Activated CD8-positive, alpha-beta memory T cell treated with anti-CD3 and anti-CD28 coated beads, Interleukin-2, amount 10 ng/mL, durations not matched to agents 7 days and 5 days (primary cell): Measurements from ENCODE around the gene PDYN. TPM values are rescaled to one million over a fixed set of nuclear protein-coding genes. Genes with fewer than 3 reads are reported as not detected.

Source experiments
- ATAC-seq: fragments of 150-1000 bp; cut with Tn5 transposase; one replicate; pipeline ENCODE4 v1.10.0; 2021; ENCODE audit warnings: moderate library complexity
- CTCF ChIA-PET: fragments of 350-600 bp; sonication (Branson Sonifier 250); formaldehyde crosslinking; loops from one replicate; lab custom pipeline; 2021; ENCODE audit warnings: antibody characterized with exemption; lab: Charles Lee
- DNase-seq: peaks from one replicate; pipeline ENCODE4 v3.0.0-alpha.2; 2020
- H3K27ac Mint-ChIP-seq: one replicate; pipeline ENCODE4 v1.8.0; 2021; ENCODE audit warnings: mild to moderate bottlenecking, mixed read lengths
- H3K27me3 Mint-ChIP-seq: one replicate; pipeline ENCODE4 v1.8.0; 2021; ENCODE audit warnings: mixed read lengths
- H3K36me3 Mint-ChIP-seq: one replicate; pipeline ENCODE4 v1.8.0; 2021; ENCODE audit warnings: mild to moderate bottlenecking, mixed read lengths
- H3K4me1 Mint-ChIP-seq: one replicate; pipeline ENCODE4 v1.8.0; 2021; ENCODE audit warnings: mixed read lengths
- H3K4me3 Mint-ChIP-seq: one replicate; pipeline ENCODE4 v1.8.0; 2021; ENCODE audit warnings: mild to moderate bottlenecking, moderate library complexity, mixed read lengths
- H3K9me3 Mint-ChIP-seq: one replicate; pipeline ENCODE4 v1.8.0; 2022; ENCODE audit warnings: low read depth, mixed read lengths
- total RNA-seq, 2 experiments: library from RNA; stranded (reverse); gene quantifications; one replicate each; pipeline ENCODE4 v1.2.3, GENCODE V29; 2021

Gene PDYN
- total RNA-seq, 2 experiments from 2014 or later = not detected

DNA sequence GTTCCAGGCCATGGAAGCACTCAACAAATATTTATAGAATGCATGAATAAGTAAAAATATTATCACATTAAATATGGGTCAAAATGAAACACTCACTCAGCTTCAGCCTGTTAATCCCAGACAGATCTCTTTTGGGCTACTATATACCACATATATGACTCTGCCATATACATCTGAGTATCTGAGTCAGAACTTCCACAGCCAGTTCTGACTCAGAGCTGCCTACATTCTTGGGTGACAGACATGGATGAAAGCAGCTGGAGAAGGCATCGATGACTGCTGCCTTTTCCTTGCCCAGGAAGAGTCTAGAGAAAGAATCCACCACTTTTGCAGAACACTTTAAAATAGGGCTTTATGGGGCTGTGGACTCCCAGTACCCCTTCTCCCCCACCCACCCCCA, 11.5 kb upstream of the PDYN start:
- no peak overlapping the region for H3K27ac Mint-ChIP-seq
- DNase-seq = no peak
- no peak overlapping the region for H3K4me3 Mint-ChIP-seq
- no peaks in the 10 kb centered on the region for H3K9me3 Mint-ChIP-seq
- CTCF ChIA-PET = interaction anchor here (1.5 to 5.1 kb wide), 2 partner anchors 33 to 168 kb away, joined by 6 to 62 read pairs; no protein-coding TSS in a partner anchor
- H3K36me3 Mint-ChIP-seq = no peaks in the 10 kb centered on the region
- peaks cover 3% of the 10 kb centered on the region for H3K27me3 Mint-ChIP-seq
- no peaks in the 10 kb centered on the region for H3K4me1 Mint-ChIP-seq
- no peak for ATAC-seq

DNA sequence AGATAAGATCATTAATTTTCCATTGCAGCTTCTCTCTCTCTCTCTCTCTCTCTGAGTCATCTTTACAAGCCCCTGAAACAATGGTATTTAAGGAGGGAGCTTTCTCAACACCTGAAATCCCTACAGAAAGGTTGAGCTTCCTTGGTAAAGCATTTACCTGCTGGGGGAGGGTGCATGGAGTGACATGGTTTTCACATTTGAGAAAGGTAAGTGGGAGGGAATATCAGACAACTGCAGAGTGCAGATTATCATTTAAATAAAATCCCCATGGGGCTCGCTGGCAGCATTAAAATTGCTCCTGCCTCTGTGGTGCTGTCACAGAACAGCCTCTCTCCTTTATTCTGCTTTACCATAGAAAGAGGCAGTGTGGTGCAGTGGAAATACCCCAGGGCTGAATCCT, 10.3 kb upstream of the PDYN start:
- no peak for DNase-seq
- H3K27me3 Mint-ChIP-seq = no peaks in the 10 kb centered on the region
- no peaks in the 10 kb centered on the region for H3K4me1 Mint-ChIP-seq
- CTCF ChIA-PET = no interaction called here
- H3K27ac Mint-ChIP-seq = no peak overlapping the region
- no peaks in the 10 kb centered on the region for H3K36me3 Mint-ChIP-seq
- H3K4me3 Mint-ChIP-seq = no peak overlapping the region
- no peaks in the 10 kb centered on the region for H3K9me3 Mint-ChIP-seq
- ATAC-seq = no peak

DNA sequence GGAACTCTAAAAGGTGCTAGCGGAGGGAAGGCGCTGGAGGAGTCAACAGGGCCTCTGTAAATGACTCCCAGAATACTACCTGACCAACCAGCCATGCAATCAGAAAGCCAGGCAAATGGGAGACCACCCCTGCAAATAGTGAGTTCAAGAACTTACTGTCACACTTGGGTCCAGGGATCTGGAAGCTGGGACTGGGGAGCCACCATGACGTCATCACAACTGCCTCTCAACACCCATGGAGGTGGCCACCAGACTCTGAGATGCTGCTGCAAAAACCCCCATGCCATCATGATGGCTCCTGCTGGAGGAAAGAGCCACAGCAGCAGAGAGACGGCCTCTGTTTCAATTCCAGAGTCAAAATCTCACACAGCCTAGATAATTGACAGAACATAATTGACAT, 8.5 kb upstream of the PDYN start:
- Mint-ChIP-seq H3K36me3 (no peaks in the 10 kb centered on the region), H3K9me3 (no peaks in the 10 kb centered on the region), H3K4me1 (no peaks in the 10 kb centered on the region), H3K4me3 (no peak overlapping the region), H3K27me3 (peaks cover 4% of the 10 kb centered on the region), H3K27ac (no peak overlapping the region)
- ATAC-seq (no peak), DNase-seq (no peak)
- CTCF ChIA-PET = no interaction called here

DNA sequence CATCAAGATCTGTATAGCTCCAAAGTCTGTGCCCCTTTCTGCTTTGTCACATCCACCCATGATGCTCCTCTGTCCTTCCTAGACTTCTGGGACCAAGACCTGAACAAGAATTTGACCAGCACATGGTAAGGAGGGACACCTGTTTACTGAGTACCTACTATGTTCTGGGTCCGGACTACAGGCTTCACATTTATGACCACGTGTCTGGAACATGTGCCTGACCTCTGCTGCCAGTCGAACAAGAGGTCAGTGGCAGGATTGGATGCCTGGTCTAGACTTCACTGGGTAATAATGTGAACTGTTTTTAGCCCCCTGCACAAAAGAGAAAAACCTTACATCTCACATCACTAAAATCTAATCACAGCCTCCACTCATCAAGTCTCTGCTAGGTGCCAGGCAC, 7.3 kb upstream of the PDYN start:
- DNase-seq = no peak

DNA sequence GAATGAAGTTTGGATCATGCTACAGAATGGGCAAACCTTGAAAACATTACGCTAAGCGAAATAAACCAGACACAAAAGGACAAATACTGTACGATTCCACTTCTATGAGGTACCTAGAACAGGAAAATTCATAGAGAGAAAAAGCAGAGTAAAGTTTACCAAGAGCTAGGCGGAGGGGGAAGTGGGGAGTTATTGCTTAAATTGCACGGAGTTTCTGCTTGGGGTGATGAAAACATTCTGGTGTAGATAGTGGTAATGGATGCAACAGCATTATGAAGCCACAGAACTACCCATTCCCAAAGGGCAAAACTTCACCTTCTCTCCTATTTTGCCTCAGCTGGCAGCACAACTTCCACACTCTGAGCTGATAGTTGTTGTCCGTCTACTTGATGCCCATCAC, 6.4 kb upstream of the PDYN start:
- ATAC-seq (no peak), DNase-seq (no peak)
- CTCF ChIA-PET = interaction anchor here (1.2 to 1.5 kb wide), 2 partner anchors 31 to 172 kb away, joined by 3 read pairs; no protein-coding TSS in a partner anchor
- Mint-ChIP-seq H3K9me3 (no peaks in the 10 kb centered on the region), H3K27me3 (peaks cover 8% of the 10 kb centered on the region), H3K4me1 (no peaks in the 10 kb centered on the region), H3K4me3 (no peak overlapping the region), H3K36me3 (no peaks in the 10 kb centered on the region), H3K27ac (no peak overlapping the region)

More for the DNA sequence above, 7.3 kb upstream of the PDYN start:
- no peak for ATAC-seq
- H3K4me1 Mint-ChIP-seq = no peaks in the 10 kb centered on the region
- no peaks in the 10 kb centered on the region for H3K9me3 Mint-ChIP-seq
- H3K4me3 Mint-ChIP-seq = no peak overlapping the region
- no peak overlapping the region for H3K27ac Mint-ChIP-seq
- H3K36me3 Mint-ChIP-seq = no peaks in the 10 kb centered on the region
- CTCF ChIA-PET = interaction anchor here (1.5 kb wide), 1 partner anchor 171 kb away, joined by 3 read pairs; no protein-coding TSS in a partner anchor
- peaks cover 8% of the 10 kb centered on the region for H3K27me3 Mint-ChIP-seq

DNA sequence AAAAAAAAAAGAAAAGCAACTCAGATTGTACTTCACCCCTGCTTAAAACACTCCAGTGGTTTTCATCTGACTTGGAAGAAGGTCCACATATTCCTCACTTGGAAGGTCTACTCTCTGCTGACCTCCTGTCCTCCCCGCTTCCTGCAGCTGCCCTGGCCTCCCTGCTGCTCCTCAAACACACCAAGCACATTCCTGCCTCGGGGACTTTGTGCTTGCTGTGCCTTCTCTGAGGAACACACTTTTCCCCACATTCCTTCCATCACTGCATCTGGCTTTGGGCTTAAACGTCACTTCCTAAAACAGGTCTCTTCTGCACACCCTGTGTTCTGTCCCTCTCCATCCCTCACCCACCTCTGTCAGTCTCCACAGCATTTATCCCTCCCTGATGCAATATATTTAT, 4.9 kb upstream of the PDYN start:
- ATAC-seq (no peak), DNase-seq (no peak)
- no peaks in the 10 kb centered on the region for H3K9me3 Mint-ChIP-seq
- no peak overlapping the region for H3K27ac Mint-ChIP-seq
- H3K36me3 Mint-ChIP-seq = no peaks in the 10 kb centered on the region
- H3K4me3 Mint-ChIP-seq = no peak overlapping the region
- CTCF ChIA-PET = no interaction called here
- peaks cover 17% of the 10 kb centered on the region for H3K27me3 Mint-ChIP-seq
- H3K4me1 Mint-ChIP-seq = no peaks in the 10 kb centered on the region

DNA sequence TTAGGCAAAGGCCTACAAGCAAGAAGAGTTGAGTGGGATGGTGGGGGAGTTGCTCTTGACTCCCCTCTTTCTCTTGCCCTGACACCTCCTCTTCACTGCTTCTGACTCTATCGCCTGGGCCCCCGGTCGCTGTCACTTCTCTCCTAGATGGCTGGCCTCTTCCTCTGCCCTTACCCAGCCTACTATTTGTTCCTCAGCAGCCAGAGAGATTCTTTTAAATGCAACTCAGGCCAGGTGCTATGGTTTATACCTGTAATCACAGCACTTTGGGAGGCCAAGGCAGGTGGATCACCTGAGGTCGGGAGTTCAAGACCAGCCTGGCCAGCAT, 4.3 kb upstream of the PDYN start:
- Mint-ChIP-seq H3K36me3 (no peaks in the 10 kb centered on the region), H3K27ac (no peak overlapping the region), H3K27me3 (peaks cover 21% of the 10 kb centered on the region), H3K4me1 (no peaks in the 10 kb centered on the region), H3K4me3 (no peak overlapping the region), H3K9me3 (no peaks in the 10 kb centered on the region)
- CTCF ChIA-PET = no interaction called here
- ATAC-seq (no peak), DNase-seq (no peak)

DNA sequence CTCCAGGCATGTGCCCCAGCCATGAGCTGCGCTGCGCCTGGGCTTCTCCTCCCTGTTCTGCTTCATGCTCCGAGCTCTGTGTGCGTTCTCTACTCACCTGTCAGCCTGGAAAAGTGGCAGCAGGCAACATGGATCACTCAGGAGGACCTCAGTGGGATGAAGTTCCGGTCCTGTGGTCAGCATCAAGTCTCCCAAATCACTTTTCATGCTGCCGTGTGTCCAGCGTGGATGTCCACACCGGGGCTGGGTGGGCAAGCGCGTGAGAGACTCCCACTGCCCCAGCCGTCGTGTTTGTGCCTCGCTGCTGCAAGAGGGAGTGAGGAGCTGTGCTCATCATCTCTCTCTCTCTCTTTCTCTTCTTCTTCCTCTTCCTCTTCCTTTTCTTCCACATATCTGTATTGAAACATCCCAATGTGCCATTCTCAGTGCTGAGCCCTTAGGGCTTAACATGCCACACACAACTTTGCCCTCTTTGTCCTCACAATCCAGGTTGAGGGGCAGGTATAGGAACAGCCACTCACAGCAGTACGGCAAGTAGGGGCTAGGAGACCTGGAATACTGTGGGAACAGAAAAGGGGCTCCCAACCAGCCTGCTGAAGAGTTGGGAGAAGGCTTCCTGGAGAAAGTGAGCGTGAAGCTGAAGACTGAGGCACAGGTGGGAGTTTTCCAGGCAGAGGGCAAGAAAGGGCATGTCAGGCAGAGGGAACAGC, 3.8 kb upstream of the PDYN start:
- Mint-ChIP-seq H3K27me3 (peaks cover 25% of the 10 kb centered on the region), H3K4me3 (no peak overlapping the region), H3K9me3 (no peaks in the 10 kb centered on the region), H3K27ac (no peak overlapping the region), H3K36me3 (no peaks in the 10 kb centered on the region), H3K4me1 (no peaks in the 10 kb centered on the region)
- ATAC-seq (no peak), DNase-seq (no peak)
- CTCF ChIA-PET = no interaction called here

DNA sequence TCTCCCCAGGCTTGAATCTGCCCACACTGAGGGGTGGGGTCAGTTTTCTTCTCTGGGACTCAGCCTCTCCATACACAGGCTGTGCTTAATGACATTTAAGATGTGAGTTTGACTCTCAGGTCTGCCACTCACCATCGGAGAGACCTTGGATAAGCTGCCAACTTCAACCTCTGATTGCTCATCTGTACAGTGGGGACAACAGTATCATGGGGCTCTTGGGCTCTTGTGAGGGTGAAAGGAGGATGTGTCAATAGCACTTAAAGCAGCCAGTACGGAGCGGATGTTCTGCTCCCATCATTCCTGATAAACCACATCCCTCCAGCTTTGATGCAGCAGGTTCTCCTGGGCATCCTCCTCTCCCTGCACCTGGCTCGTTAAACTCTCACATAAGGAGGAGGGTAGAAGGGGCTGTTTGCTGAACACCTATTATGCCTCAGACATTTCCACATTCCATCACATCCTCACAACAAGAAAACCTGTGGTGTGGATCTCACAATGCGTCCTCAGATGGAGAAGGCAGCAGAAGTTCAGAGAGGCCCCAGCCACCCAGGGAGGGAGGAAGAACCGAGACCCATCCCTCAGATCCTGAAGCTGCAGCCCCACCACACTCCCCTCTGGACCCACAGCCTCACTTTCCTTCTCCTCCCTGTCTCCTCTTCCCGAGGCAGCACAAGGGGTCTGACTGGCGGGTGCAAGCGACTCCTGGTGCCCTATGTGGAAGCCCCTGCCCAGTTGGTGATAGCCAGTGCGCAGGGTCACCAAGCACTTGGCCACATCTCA, 1.9 kb upstream of the PDYN start:
- H3K36me3 Mint-ChIP-seq = no peaks in the 10 kb centered on the region
- DNase-seq (no peak), ATAC-seq (no peak)
- H3K4me3 Mint-ChIP-seq = no peak overlapping the region
- CTCF ChIA-PET = no interaction called here
- H3K27ac Mint-ChIP-seq = no peak overlapping the region
- H3K4me1 Mint-ChIP-seq = no peaks in the 10 kb centered on the region
- H3K9me3 Mint-ChIP-seq = no peaks in the 10 kb centered on the region
- H3K27me3 Mint-ChIP-seq = peaks cover 36% of the 10 kb centered on the region

DNA sequence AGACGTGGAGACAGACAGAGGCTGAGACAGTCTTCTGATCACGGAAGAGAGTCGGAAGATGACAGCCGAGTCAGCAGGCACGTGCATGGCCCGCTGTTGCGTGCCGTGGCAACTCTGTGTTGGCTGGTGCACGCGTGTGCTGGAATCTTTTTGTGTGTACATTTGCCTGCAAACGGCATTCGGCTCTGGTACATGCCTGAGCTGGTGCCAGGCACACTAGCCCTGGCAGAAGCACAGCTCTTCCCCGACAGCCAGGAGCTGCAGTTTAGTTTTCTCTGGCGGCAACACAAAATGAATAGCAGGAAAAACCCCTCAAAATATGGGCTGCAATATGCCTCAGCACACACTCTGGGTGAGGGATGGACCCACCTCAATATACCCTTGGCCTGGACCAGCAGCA, 769 bp upstream of the PDYN start:
- peaks cover 36% of the 10 kb centered on the region for H3K27me3 Mint-ChIP-seq
- DNase-seq = no peak
- ATAC-seq = no peak
- H3K36me3 Mint-ChIP-seq = no peaks in the 10 kb centered on the region
- H3K9me3 Mint-ChIP-seq = no peaks in the 10 kb centered on the region
- CTCF ChIA-PET = no interaction called here
- no peak overlapping the region for H3K4me3 Mint-ChIP-seq
- H3K27ac Mint-ChIP-seq = no peak overlapping the region
- no peaks in the 10 kb centered on the region for H3K4me1 Mint-ChIP-seq

DNA sequence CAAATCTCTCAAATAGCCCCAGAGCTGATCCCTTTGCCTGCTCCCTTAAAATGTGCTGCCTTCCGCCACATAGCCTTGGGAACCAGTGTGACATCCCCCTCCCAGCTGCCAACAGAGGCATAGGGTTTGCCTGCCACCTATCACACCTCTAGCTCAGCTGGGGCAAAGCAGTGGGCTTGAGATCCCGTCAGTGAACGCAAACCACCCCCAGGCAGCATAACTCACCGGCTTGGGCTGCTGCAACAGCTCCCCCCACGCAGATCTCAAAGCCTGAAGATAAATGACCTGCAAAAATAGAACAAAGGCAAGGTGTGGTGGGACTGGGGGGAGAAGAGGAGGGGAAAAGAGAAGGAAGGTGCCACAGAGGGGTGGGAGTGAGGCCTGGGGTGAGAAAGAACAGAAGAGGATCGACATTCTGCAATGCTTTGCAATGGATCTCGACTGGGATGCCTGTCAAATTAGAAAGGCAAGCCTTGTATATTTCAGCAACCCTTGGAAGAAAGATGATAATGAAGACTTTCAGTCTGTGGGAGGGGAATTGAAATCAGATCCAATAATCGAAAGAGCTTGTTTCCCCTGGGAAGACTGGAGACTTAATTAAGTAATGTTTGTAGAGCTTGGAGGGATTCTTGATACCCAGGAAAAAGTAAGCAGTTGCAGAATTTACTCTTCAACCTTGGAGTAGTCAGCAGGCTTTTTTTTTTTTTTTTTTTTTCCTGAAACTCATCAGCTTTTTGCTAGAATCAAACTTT, 1.3 kb downstream of the PDYN start:
- Mint-ChIP-seq H3K27ac (no peak overlapping the region), H3K4me1 (no peaks in the 10 kb centered on the region), H3K27me3 (peaks cover 33% of the 10 kb centered on the region), H3K4me3 (no peak overlapping the region), H3K9me3 (no peaks in the 10 kb centered on the region), H3K36me3 (no peaks in the 10 kb centered on the region)
- DNase-seq (no peak), ATAC-seq (no peak)
- CTCF ChIA-PET = interaction anchor here (0.6 kb wide), 1 partner anchor 17 kb away, joined by 3 read pairs; no protein-coding TSS in a partner anchor

DNA sequence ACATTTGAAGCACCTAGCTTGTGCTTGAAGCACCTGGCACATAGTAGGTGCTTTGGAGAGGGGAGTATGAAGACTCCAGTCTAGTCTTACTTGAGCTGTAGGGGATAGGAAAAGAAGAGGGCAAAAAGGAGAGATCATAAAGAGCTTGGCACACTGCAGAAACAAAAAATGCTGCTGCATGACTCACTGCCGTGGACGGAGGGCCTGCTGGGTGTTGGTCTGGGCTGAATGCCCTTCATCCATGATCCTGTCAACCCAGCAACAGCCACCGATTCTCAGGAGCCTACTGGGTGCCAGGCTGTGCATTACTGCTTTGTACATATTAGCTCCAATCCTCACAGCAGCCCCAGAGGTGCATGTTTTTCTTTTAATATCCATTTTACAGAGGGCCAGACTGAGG, 6.0 kb downstream of the PDYN start:
- peaks cover 31% of the 10 kb centered on the region for H3K27me3 Mint-ChIP-seq
- no peaks in the 10 kb centered on the region for H3K36me3 Mint-ChIP-seq
- DNase-seq (no peak), ATAC-seq (no peak)
- CTCF ChIA-PET = interaction anchor here (1.5 kb wide), 1 partner anchor 186 kb away, joined by 3 read pairs; no protein-coding TSS in a partner anchor
- no peaks in the 10 kb centered on the region for H3K4me1 Mint-ChIP-seq
- no peak overlapping the region for H3K27ac Mint-ChIP-seq
- no peaks in the 10 kb centered on the region for H3K9me3 Mint-ChIP-seq
- no peak overlapping the region for H3K4me3 Mint-ChIP-seq

DNA sequence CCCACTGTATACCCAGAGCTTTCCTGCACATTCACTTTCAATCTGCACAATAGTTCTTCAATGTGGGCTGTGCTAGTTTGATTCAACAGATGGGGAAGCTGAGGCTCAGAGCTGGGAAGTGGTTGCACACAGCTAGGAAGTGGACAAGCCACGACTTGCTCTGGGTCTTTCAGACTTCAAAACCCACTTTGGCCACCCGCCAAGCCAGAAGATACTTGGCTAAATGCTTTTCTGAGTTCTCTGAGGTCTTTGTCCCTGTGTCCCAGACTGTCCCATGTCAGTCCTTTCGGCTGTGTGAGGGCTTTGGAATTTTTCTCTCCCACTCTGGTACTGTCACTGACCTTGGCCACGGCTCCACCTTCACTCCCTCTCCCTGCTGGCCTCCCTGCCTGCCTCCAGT, 10.6 kb downstream of the PDYN start:
- Mint-ChIP-seq H3K27me3 (peaks cover 24% of the 10 kb centered on the region), H3K4me3 (no peak overlapping the region), H3K4me1 (no peaks in the 10 kb centered on the region), H3K27ac (no peak overlapping the region), H3K9me3 (no peaks in the 10 kb centered on the region), H3K36me3 (no peaks in the 10 kb centered on the region)
- no peak for ATAC-seq
- CTCF ChIA-PET = no interaction called here
- no peak for DNase-seq
